H1 (cell line): ENCODE measurements around the gene GABRA6. TPM values are rescaled to one million over a fixed set of nuclear protein-coding genes. Genes with fewer than 3 reads are reported as not detected.

Experiments used
- CTCF ChIA-PET: fragments of 300-600 bp; sonication (Branson Sonifier 250); formaldehyde crosslinking; loops from one replicate; lab custom pipeline; 2021; ENCODE audit not compliant: partially characterized antibody; lab: Charles Lee
- POLR2A ChIA-PET: fragments of 300-600 bp; sonication (Branson Sonifier 250); formaldehyde crosslinking; loops from one replicate; lab custom pipeline; 2021; ENCODE audit warnings: inconsistent platforms; ENCODE audit not compliant: partially characterized antibody; lab: Charles Lee
- DNase-seq, 2 experiments: peaks; one replicate each; pipeline versions ENCODE4 v3.0.0 to v3.0.0-alpha.2; 2010 to 2022; ENCODE audit warnings: low spot score in 2 of 2, low read depth in 1 of 2, mixed read lengths in 1 of 2
- FAIRE-seq: peaks from 2 replicates; lab custom pipeline; 2011; peaks lifted over from hg19 to GRCh38; lab: Jason Lieb, UNC
- H2AFZ ChIP-seq: 2 replicates; pipeline ENCODE4 v1.8.1; 2012; ENCODE audit warnings: low read length, inconsistent platforms
- H2AK5ac ChIP-seq: 2 replicates; pipeline ENCODE4 v1.6.1; 2013; ENCODE audit warnings: low read depth, low read length
- H2BK120ac ChIP-seq: replicated peaks from 2 replicates; pipeline ENCODE3; 2013; ENCODE audit warnings: low read depth, low read length, inconsistent platforms
- H2BK12ac ChIP-seq: 2 replicates; pipeline ENCODE4 v1.6.1; 2013; ENCODE audit warnings: low read depth, low read length
- H2BK15ac ChIP-seq: 2 replicates; pipeline ENCODE4 v1.6.1; 2013; ENCODE audit warnings: low read length
- H2BK20ac ChIP-seq: 2 replicates; pipeline ENCODE4 v1.6.1; 2013; ENCODE audit warnings: low read length
- H2BK5ac ChIP-seq: 2 replicates; pipeline ENCODE4 v1.6.1; 2013; ENCODE audit warnings: low read depth, low read length
- H3K14ac ChIP-seq: 2 replicates; pipeline ENCODE4 v1.6.1; 2013; ENCODE audit warnings: inconsistent platforms; ENCODE audit not compliant: insufficient read length
- H3K18ac ChIP-seq: 2 replicates; pipeline ENCODE4 v1.6.1; 2013; ENCODE audit warnings: low read length; ENCODE audit errors: extremely low read depth
- H3K23ac ChIP-seq: 2 replicates; pipeline ENCODE4 v1.6.1; 2013; ENCODE audit warnings: inconsistent platforms; ENCODE audit not compliant: insufficient read length
- H3K23me2 ChIP-seq: 2 replicates; pipeline ENCODE4 v1.6.1; 2013; ENCODE audit warnings: low read depth, low read length
- H3K27ac ChIP-seq: 2 replicates; pipeline ENCODE4 v1.6.1; 2011; ENCODE audit warnings: low read depth, low read length, inconsistent platforms
- H3K27me3 ChIP-seq, 4 experiments: replicated peaks in 1 of 4; 1 replicate in 1 of 4; 2 replicates in 3 of 4; pipeline versions ENCODE4 v1.6.1 to v1.8.1; 2011 to 2013; ENCODE audit warnings: low read length in 3 of 4, mild to moderate bottlenecking in 3 of 4, inconsistent platforms in 2 of 4, mixed read lengths in 2 of 4, moderate library complexity in 1 of 4; ENCODE audit not compliant: control insufficient read depth in 3 of 4, insufficient read depth in 3 of 4; ENCODE audit errors: extremely low read depth in 1 of 4
- H3K36me3 ChIP-seq, 4 experiments: 2 replicates each; pipeline versions ENCODE4 v1.6.1 to v1.8.1; 2011 to 2013; ENCODE audit warnings: mild to moderate bottlenecking in 4 of 4, low read length in 3 of 4, moderate library complexity in 2 of 4, control low read depth in 1 of 4, inconsistent platforms in 1 of 4; ENCODE audit not compliant: insufficient read depth in 4 of 4, control insufficient read depth in 2 of 4
- H3K4ac ChIP-seq: replicated peaks from 2 replicates; pipeline ENCODE3; 2013; ENCODE audit warnings: low read length, low read depth, mixed read lengths, inconsistent platforms; ENCODE audit not compliant: insufficient read length
- H3K4me1 ChIP-seq, 4 experiments: replicated peaks in 1 of 4; 1 replicate in 1 of 4; 2 replicates in 3 of 4; pipeline versions ENCODE4 v1.6.1 to v1.8.1; 2011 to 2013; ENCODE audit warnings: low read length in 3 of 4, inconsistent platforms in 2 of 4, mixed read lengths in 1 of 4; ENCODE audit not compliant: insufficient read depth in 4 of 4, control insufficient read depth in 3 of 4
- H3K4me2 ChIP-seq, 2 experiments: 2 replicates each; pipeline versions ENCODE4 v1.6.1 to v1.8.1; 2011 to 2013; ENCODE audit warnings: low read depth in 2 of 2, low read length in 2 of 2, control low read depth in 1 of 2, inconsistent platforms in 1 of 2, mild to moderate bottlenecking in 1 of 2; ENCODE audit not compliant: insufficient read depth in 1 of 2
- H3K4me3 ChIP-seq, 4 experiments: fragments of 200-600, 300-600 bp in 1 of 4; sonication (generic), shearing (Covaris generic), sonication (Bioruptor Twin) in 1 of 4; 2 replicates each; pipeline versions ENCODE4 v1.5.1 to v1.8.1; 2011 to 2016; ENCODE audit warnings: low read length in 4 of 4, low read depth in 3 of 4, control low read depth in 2 of 4, inconsistent platforms in 2 of 4, mild to moderate bottlenecking in 2 of 4, mixed read lengths in 1 of 4, moderate library complexity in 1 of 4; ENCODE audit not compliant: insufficient read depth in 2 of 4; ENCODE audit errors: extremely low read depth in 1 of 4
- H3K56ac ChIP-seq: replicated peaks from 2 replicates; pipeline ENCODE3; 2013; ENCODE audit warnings: low read depth, mild to moderate bottlenecking, mixed read lengths, low read length, inconsistent platforms; ENCODE audit not compliant: insufficient read length
- H3K79me1 ChIP-seq: 2 replicates; pipeline ENCODE4 v1.6.1; 2013; ENCODE audit warnings: low read depth, low read length, control low read depth
- H3K79me2 ChIP-seq, 2 experiments: 2 replicates each; pipeline versions ENCODE4 v1.6.1 to v1.8.1; 2012 to 2013; ENCODE audit warnings: low read length in 2 of 2, mild to moderate bottlenecking in 2 of 2, inconsistent platforms in 1 of 2; ENCODE audit not compliant: insufficient read depth in 2 of 2, control insufficient read depth in 1 of 2
- H3K9ac ChIP-seq, 4 experiments: replicated peaks in 1 of 4; 1 replicate in 1 of 4; 2 replicates in 3 of 4; pipeline versions ENCODE4 v1.6.1 to v1.8.1; 2011 to 2013; ENCODE audit warnings: low read depth in 3 of 4, low read length in 3 of 4, control low read depth in 2 of 4, mild to moderate bottlenecking in 2 of 4, moderate library complexity in 2 of 4, inconsistent platforms in 1 of 4; ENCODE audit errors: extremely low read depth in 1 of 4
- H3K9me3 ChIP-seq, 2 experiments: 2 replicates each; pipeline versions ENCODE4 v1.6.1 to v1.8.1; 2012 to 2013; ENCODE audit warnings: mild to moderate bottlenecking in 2 of 2, moderate library complexity in 2 of 2, control low read depth in 1 of 2, inconsistent platforms in 1 of 2, low read depth in 1 of 2, low read length in 1 of 2, mixed read lengths in 1 of 2; ENCODE audit not compliant: insufficient read depth in 2 of 2
- H4K20me1 ChIP-seq, 2 experiments: replicated peaks in 1 of 2; 2 replicates each; pipeline versions ENCODE3 to v1.8.1; 2011 to 2013; ENCODE audit warnings: inconsistent platforms in 2 of 2, low read length in 2 of 2, mild to moderate bottlenecking in 1 of 2; ENCODE audit not compliant: insufficient read depth in 2 of 2, control insufficient read depth in 1 of 2
- H4K5ac ChIP-seq: 2 replicates; pipeline ENCODE4 v1.6.1; 2013; ENCODE audit warnings: low read length, low read depth, mixed read lengths, inconsistent platforms; ENCODE audit not compliant: insufficient read length
- H4K8ac ChIP-seq: 2 replicates; pipeline ENCODE4 v1.8.0; 2013; ENCODE audit warnings: mild to moderate bottlenecking, moderate library complexity, low read length, inconsistent platforms; ENCODE audit not compliant: insufficient read depth; ENCODE audit errors: extremely low read depth
- H4K91ac ChIP-seq: replicated peaks from 2 replicates; pipeline ENCODE3; 2013; ENCODE audit warnings: low read length, mixed read lengths, inconsistent platforms; ENCODE audit not compliant: insufficient read length
- ZNF274 ChIP-seq: IDR thresholded peaks from 2 replicates; pipeline ENCODE4 v1.7.0; 2012; ENCODE audit warnings: low read length, borderline replicate concordance; ENCODE audit errors: extremely low read depth
- WGBS, 2 experiments: shearing (Covaris generic) in 1 of 2; methylation state at CpG; one replicate each; pipeline versions ENCODE4 v1.1.6 to v1.1.7; 2013 to 2015; ENCODE audit warnings: low lambda C conversion rate in 2 of 2, mixed read lengths in 2 of 2, inconsistent platforms in 1 of 2, low coverage in 1 of 2, missing lambda C conversion rate in 1 of 2; ENCODE audit not compliant: insufficient replicate concordance in 2 of 2, insufficient coverage in 1 of 2, insufficient read length in 1 of 2; ENCODE audit errors: extremely low coverage in 1 of 2, missing lambda C conversion rate in 1 of 2; 5-methylcytosine and 5-hydroxymethylcytosine counted together
- polyA plus RNA-seq, 7 experiments: library from polyadenylated mRNA; depleted of rRNA in 3 of 7; stranded (reverse) in 5 of 7; unstranded in 2 of 7; fragments of >200 nt in 5 of 7; fragments of 200-250 nt in 2 of 7; gene quantifications; 1 replicate in 5 of 7; 2 replicates in 1 of 7; 4 replicates in 1 of 7; pipeline versions ENCODE4 v1.2.1 to v1.2.3, GENCODE V29; 2011 to 2013; ENCODE audit warnings: missing spikeins in 2 of 7, mixed read lengths in 2 of 7
- total RNA-seq: library from RNA; stranded (reverse); fragmentation: NEBNext Ultra II Directional; extraction: Animal tissue kit (Norgen Biotek cat#: 25700); gene quantifications from 2 replicates; pipeline ENCODE4 v1.2.1, GENCODE V29; 2021

The GABRA6 gene
- total and polyA plus RNA-seq, 2 of the 8 experiments (the other 6 are each of a cell fraction or from before 2014, with no cell fraction given), result not detected

DNA sequence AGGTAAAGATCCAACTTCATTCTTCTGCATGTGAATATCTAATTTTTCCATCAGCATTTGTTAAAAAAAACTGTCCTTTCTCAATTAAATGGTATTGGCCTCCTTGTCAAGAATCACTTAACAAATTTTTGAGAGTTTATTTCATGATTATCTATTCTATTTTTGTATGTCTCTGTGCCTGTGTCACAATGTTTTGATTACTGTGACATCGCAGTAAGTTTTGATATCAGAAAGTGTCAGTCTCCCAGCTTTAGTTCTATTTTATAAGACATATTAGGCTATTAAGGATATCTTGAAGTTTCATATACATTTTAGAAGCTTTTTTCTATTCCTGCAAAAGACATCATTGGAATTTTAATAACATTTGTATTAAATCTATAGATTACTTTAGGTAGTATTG, 33.6 kb downstream of the GABRA6 start:
- no peak overlapping the region for H3K4me2 ChIP-seq
- H3K18ac ChIP-seq, result no peak overlapping the region
- no peak overlapping the region for H2BK15ac ChIP-seq
- H2BK5ac ChIP-seq, result no peak overlapping the region
- POLR2A ChIA-PET, result no interaction called here
- no peak overlapping the region for H2BK120ac ChIP-seq
- FAIRE-seq, result no peak
- no peaks in the 10 kb centered on the region for H3K4me1 ChIP-seq
- H3K27me3 ChIP-seq, result no peaks in the 10 kb centered on the region
- H3K4ac ChIP-seq, result no peak overlapping the region
- H3K56ac ChIP-seq, result no peak overlapping the region
- no peak overlapping the region for H4K91ac ChIP-seq
- H3K4me3 ChIP-seq, result no peak overlapping the region
- no peaks in the 10 kb centered on the region for H3K36me3 ChIP-seq
- H4K5ac ChIP-seq, result no peak overlapping the region
- no peak for TF ChIP-seq ZNF274
- no peak overlapping the region for H2AFZ ChIP-seq
- H3K27ac ChIP-seq, result no peak overlapping the region
- no peak overlapping the region for H2BK12ac ChIP-seq
- H3K23me2 ChIP-seq, result no peaks in the 10 kb centered on the region
- H3K9me3 ChIP-seq, result no peaks in the 10 kb centered on the region
- no peak overlapping the region for H4K8ac ChIP-seq
- no peak overlapping the region for H3K9ac ChIP-seq
- no peak overlapping the region for H2BK20ac ChIP-seq
- no peaks in the 10 kb centered on the region for H3K79me2 ChIP-seq
- CTCF ChIA-PET, result no interaction called here
- H3K14ac ChIP-seq, result no peak overlapping the region
- H4K20me1 ChIP-seq, result no peaks in the 10 kb centered on the region
- H2AK5ac ChIP-seq, result no peak overlapping the region
- H3K79me1 ChIP-seq, result no peaks in the 10 kb centered on the region
- no peak overlapping the region for H3K23ac ChIP-seq
- no peak for DNase-seq
- WGBS, 2 experiments, result 90% methylated on average over 1 of the region's 1 CpG; no CpG with 5 or more reads in 1 of the 2 experiments
